ENCODE results near the gene CHAF1A.
A peak's percentile ranks its signal among the peaks of the same experiment; 100 is the strongest.

CHAF1A gene

GRCh38 chr19:4367781-4368127 is 34.7 kb upstream of the CHAF1A start:
- no peak for DNase-seq

- no peak for DNase-seq
These were observed 34.2 kb upstream of the CHAF1A start for GRCh38 chr19:4368128-4368820.

GRCh38 chr19:4369109-4369887 is 33.1 kb upstream of the CHAF1A start:
- peak; percentile 75 for DNase-seq

GRCh38 chr19:4369888-4370260 is 32.6 kb upstream of the CHAF1A start:
- no peak for DNase-seq

- no peak for DNase-seq
These were observed 31.9 kb upstream of the CHAF1A start for GRCh38 chr19:4370418-4371041.

GRCh38 chr19:4371247-4372164 is 30.9 kb upstream of the CHAF1A start:
- no peak for DNase-seq

- no peak for DNase-seq
These were observed 30.1 kb upstream of the CHAF1A start for GRCh38 chr19:4372165-4373012.

- no peak for DNase-seq
These were observed 29.4 kb upstream of the CHAF1A start for GRCh38 chr19:4373013-4373367.

GRCh38 chr19:4373601-4374497 is 28.6 kb upstream of the CHAF1A start:
- no peak for DNase-seq

GRCh38 chr19:4374498-4375163 is 27.8 kb upstream of the CHAF1A start:
- DNase-seq, result peak; percentile 19

GRCh38 chr19:4375164-4376027 is 27.0 kb upstream of the CHAF1A start:
- no peak for DNase-seq

- no peak for DNase-seq
These were observed 26.3 kb upstream of the CHAF1A start for GRCh38 chr19:4376028-4376670.

- no peak for DNase-seq
These were observed 25.8 kb upstream of the CHAF1A start for GRCh38 chr19:4376671-4376990.

GRCh38 chr19:4376991-4377781 is 25.3 kb upstream of the CHAF1A start:
- DNase-seq, result no peak

GRCh38 chr19:4378886-4379285 is 23.6 kb upstream of the CHAF1A start:
- no peak for DNase-seq

- peak; percentile 96 for DNase-seq
These were observed 22.8 kb upstream of the CHAF1A start for GRCh38 chr19:4379383-4380253.

- DNase-seq, result no peak
These were observed 22.1 kb upstream of the CHAF1A start for GRCh38 chr19:4380254-4380727.
